Glomerular visceral epithelial cell (primary cell): ENCODE data around the gene GPR62.

Experiments used
- DNase-seq: peaks from one replicate; pipeline ENCODE4 v3.0.0-alpha.2; 2016; ENCODE audit errors: extremely low spot score

The GPR62 gene

DNA sequence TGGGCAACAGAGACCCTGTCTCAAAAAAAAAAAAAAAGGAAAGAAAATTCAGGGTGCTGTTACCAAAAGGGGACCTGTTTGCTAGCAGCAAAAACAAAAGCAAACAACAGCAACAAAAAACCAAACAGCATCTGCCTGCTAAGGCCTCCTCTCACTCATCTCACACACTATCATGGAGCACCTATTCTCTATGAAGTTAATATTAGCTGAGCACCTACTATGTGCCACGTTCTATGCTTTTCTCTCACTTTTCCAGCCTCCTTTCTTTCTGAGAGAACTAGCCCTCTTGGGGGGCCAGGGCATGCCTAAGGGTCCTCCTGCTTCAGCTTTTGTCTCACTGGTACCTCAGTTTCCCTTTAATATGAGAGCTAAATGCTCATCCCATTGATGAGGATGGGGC, 468 bp upstream of the GPR62 start:
- no peak for DNase-seq

DNA sequence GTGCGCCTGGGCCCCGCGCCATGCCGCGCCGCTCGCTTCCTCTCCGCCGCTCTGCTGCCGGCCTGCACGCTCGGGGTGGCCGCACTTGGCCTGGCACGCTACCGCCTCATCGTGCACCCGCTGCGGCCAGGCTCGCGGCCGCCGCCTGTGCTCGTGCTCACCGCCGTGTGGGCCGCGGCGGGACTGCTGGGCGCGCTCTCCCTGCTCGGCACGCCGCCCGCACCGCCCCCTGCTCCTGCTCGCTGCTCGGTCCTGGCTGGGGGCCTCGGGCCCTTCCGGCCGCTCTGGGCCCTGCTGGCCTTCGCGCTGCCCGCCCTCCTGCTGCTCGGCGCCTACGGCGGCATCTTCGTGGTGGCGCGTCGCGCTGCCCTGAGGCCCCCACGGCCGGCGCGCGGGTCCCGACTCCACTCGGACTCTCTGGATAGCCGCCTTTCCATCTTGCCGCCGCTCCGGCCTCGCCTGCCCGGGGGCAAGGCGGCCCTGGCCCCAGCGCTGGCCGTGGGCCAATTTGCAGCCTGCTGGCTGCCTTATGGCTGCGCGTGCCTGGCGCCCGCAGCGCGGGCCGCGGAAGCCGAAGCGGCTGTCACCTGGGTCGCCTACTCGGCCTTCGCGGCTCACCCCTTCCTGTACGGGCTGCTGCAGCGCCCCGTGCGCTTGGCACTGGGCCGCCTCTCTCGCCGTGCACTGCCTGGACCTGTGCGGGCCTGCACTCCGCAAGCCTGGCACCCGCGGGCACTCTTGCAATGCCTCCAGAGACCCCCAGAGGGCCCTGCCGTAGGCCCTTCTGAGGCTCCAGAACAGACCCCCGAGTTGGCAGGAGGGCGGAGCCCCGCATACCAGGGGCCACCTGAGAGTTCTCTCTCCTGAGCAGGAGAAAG, 951 bp downstream of the GPR62 start:
- no peak for DNase-seq

DNA sequence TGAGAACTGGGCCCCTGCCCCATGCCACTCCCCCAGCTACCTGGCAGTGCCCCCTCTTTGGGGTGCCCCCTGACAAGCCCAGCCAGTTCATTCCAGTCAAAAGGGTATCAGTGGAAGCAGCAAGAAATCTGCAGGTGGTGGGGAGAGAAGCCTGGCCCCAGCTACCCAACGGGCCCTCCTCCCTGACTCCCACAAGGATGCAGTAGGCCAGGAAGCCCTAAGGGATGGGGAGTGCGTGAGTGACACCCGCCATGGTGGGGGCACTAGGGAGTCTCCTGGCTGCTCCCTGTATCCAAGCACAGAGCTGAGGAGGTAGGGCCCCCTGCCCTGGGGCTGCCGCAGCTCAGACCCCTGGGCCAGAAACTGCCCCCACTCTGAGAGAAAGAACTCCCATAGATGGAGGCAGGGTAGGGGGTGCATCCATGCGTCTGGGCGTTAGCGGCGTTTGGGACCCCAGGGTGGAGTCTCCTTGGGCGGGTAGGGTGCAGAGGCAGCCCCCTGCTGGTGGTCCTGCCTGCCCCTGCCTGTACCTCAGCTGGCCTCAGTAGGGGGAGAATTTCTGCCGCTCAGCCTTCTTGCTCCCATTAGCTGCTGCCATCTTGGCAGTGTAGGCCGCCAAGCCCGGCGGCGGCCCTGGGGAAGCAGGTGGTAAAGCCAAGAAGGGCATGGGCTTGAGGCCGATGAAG, 2.5 kb downstream of the GPR62 start:
- no peak for DNase-seq

DNA sequence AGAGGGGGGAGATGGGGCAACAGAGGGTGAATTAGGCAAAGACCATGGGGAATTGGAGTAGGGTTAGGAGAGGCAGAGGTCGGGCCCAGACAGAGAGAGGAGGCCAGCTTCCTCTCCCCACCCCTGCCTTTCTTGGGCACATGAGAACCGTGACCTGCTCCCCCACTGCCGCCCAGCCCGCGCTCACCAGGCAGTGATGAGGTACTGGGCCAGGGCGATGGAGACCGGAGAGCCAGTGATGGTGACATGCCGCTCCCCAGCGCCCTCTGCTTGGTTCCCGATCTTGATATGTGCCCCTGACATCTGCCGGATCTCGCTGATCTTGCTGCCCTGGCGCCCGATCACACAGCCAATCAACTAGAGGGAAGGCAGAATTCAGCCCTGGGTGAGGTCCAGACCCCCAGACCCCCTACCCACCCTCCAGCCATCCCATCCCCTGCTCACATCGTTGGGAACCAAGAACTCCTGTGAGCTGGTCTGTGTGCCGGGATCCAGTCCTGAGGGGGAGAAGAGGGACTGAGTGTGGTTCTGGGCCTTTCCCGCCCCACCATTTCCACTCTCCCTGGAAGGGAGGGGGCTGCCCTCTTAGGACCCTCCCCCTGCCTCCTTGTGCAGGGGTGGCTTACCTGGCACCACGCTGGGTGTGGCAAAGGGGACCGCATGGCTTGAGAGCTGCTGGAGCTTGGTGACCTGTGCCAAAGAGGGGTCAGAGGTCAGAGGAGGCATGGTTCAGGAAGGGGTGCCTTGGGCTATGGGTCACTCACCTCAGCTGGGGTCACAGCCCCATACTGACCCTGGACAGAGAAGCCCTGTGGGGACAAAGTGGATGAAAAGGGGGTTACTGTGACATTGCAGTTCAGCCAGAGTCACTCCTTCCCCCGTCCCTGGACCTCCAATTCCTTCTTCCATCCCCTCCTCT, 3.7 kb downstream of the GPR62 start:
- DNase-seq = no peak

DNA sequence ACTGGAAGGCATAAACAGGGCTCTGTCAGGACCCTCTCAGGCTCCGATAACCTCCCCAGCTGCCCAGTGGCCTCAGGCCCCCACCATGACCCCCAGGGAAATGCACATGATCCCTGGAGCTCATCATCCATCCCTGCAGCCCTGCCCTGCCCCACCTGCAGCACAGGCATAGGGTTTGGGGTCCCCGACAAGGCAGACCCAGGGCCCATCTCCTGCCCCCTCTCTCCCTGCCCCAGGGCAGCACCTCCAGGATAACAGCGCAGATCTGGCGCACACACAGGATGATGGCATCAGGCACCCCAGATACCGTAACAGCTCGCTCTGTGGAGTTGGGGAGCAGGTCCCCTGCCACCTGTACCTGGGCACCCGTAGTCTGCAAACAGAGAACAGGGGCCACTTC, 4.5 kb downstream of the GPR62 start:
- no peak for DNase-seq

DNA sequence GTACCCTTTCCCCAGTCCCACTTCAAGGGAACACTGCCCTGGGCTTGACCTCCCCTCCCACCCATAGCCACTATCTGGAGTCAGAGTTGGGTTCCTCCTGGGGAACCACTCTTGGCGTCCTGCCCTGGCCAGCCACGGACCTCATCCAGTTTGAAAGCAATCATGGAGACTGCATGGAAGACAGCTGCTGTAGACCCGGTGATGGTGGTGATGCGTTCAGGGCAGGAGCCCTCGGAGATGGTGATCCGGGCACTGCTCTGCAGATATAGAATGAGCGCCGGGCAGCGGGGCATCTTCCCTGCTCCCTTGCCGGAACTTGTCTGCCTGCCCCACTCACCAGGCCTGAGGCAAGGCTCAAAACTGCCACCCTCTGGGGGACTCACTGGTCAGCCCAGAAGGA, 5.2 kb downstream of the GPR62 start:
- DNase-seq = no peak

DNA sequence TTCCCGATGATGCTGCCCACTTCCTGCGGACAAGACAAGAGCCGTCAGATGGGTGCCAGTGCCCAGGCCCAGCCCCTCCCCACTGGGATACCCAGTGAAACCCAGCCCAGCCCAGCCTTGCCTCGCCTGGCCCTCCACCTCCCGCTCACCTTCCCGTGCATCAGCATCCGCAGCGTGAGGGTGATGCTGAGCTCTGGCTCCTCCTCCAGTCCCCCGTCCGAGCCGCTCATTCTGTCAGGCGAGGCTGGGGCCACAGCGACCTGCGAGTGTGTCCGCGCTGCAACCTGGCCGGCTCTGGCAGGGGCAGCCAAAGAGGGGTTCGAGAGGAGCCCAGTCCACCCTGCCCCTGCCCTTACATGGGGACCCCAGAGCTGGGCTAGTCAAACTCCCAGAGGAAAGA, 5.8 kb downstream of the GPR62 start:
- no peak for DNase-seq

DNA sequence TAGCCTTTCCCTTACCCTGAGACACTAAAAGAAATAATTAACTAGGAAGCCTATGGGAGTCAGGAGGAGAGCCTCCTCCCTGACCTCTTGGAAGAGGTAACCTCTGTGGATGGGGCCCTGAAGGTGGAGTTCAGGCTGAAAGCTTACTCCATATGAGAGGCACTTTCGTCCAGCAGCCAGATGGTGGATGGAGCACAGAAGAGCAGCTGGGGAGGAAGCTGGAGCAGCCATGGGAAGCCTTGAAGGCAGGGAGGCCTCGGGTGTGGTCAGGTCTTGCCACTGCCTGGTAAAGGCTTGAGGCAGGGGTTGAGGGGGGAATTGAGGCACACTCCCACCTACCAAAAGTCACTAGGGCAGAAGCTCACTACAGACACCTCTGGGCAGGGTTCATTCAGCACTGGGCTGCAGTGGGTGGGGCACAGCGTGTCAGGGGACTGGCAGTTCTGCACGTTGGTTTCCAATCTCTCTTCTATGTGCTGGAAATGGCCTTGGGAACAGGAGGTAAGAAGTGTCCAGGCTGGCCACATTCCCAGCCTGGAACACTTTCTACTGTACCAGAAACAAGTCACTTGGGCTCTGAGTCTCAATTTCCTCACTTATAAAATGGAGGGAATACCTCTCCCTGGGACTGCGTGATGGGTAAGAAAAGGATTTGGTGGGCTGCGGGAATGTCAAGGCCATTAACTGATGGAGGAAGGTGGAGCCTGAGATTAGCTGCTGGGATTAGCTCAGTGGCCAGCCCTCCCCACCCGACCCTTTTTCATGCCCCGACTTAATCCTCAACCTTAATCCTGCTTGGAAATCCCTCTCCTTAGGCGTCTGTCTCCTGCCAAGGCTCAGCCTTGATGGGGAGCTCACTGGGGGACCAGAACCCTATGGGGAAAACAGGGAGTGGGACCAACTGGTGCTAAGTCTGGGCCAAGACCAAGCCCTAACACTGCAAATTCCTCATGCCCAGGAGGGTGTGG, 6.7 kb downstream of the GPR62 start:
- DNase-seq = no peak

DNA sequence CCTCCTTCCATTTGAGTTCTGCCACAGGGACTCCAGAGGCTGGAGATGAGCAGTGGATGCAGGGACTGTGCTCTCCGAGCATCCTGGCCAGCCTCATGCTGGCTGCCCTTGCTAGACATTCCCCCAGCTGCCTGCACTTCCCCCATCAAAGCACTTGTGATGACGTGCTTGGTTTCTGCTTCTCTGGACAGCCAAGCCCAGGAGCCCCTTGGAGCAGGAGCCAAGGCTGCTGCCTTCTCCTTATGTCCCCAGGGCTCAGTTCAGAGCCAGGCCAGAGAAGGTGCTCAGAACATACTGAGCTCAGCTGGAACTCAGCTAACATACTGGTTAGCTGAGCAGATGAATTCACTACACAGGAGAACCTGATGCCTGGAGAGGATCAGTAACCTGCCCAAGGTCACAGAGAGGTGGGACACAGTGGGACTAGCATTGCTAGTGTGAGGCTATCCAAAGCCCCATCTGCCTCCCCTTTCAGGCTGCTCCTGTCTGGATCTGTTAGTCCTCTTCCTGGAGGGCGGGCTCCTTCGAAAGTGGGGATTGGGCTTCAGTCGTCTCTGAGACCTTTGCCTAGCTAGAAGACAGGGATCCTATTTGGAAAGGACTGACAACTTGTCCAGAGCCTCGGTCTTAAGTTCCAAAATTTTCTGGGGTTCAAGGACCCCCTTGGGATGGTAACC, 7.8 kb downstream of the GPR62 start:
- DNase-seq = no peak

DNA sequence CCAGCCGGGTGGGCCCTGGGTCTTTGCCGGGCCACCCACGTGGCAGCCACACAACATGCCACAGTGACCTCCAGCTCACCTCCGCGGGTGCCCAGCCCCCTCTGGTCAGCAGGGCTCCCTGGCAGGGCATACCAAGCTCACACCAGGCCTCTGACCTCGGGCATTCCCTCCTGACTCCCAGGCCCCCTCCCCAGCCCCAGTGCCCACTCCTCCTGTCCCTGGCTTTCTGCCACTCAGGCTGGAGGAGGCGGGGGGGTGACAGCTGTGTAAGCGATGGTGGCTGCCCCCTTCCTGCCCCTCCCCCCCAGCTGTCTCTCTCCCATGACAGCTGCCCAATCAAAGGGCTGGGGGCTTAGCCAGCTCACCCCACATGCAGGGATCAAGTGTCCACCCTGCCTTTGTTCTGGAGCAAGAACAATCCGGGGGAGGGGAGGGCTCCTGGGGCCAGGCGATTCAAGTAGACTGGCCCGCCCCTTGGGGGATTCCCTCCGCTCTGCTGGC, 8.8 kb downstream of the GPR62 start:
- DNase-seq = no peak

DNA sequence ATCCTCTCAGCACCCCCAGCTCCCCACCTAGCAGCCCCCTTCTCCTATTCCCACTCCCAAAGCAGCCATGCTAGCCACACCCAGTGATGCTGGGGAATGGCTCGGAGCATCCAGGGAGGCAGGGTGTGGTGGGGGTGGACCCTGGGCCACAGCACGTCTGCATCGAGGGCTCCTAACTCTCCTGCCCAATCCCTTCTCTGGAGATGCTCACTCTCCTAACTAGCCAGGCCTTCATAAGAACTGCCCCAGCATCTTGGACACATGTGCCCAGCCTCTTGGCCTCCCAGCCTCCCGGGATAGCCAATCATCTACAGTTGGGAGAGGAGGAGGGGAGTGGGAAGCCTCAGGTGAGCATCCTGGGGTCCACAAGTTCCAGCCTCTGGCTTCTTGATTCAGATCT, 9.3 kb downstream of the GPR62 start:
- DNase-seq = no peak

DNA sequence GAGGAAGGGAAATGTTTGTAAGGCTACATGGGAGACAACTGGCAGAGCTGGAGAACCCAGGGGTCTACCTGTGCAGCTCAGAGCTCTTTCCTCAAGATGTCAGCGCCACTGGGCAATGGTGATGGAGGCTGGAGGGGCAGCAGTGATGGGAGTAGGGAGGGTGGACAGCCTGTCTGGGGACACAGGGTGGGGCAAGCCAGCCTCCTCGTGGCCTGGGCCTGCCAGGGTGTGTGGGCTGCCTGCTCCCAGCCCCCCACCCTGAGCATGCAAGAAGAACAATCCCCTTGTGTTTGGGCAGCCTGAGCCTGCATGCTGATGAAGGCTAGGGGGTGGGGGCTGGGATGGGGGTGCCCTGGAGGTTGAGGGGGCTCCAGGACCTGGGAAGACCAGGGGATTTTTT, 10.8 kb downstream of the GPR62 start:
- no peak for DNase-seq

DNA sequence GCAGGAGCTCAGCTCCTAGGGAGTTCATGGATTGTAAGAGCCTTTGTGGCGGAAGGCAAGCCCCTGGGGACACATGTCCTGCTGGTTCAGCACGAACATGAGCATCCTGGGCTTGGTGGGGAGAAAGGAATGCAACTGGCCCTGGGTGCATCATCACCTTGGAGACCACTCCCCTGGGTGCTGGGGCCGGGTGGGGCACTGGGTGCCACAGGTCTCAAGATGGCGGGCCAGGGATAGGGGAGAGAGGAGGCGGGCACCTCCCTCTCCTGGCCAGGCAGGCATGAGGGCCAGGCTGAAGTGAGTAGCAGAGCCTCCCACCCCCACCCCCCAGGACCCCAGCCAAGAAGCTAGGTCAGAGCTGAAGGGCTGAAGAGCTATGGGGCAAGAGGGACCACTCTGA, 11.3 kb downstream of the GPR62 start:
- no peak for DNase-seq

DNA sequence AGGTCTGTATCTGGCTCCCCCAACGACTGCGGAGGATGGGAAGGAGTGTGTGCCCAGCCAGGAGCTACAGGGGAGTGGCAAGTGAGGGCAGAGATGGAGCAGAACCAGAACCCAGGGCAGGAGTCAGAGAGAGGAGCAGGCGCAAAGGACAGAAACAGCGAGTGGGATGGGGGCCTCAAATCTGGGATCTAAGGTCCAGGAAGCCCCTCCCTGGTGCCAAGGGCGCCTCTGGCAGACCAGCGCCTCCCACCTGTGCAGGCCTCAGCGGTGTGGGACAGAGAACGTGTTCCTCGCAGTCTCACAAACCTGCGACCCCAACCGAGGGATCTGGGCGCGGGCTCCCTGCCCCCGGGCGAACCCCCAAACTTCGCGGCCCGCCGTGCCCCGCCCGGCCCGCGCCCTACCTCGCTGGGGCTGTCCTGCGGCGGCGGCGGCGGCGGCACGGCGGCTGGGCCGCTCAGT, 11.8 kb downstream of the GPR62 start:
- no peak for DNase-seq

DNA sequence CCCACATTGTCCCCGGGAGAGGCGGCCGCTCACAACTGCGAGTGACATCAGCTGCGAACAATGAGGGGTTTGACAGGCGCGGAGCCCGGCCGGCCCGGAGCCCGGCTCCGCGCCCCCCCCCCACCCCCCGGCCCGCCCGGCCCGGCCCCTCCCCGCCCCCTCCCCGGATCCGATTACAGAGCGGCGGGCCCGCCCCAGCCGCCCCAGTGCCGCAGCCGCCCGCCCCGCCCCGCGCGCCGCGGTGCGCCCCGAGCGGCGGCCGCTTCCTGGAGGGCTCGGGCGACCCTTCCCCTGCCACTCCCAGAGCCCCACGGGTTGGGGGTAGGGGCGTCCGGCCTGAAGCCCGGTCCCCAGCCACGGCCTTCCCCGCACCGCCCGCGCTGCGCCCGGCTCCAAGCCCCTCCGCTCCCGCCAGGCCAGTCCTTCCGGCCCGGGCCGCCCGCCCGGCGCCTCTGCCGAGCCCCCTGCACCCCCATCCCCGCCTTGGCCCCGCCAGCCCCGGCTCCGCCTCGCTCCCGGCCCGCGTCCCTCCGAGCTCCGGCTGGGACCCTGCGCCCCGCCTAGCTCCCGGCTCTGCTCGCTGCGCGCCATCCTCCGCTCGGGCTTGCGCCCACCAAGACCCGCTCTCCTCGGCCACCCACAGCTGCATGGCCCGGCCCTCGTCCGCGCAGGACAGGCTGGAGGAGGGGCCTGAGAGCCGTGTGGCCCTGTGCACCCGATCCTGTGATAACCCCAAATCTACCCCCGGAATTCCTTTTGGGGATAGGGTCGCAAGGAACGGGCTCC, 12.4 kb downstream of the GPR62 start, which contains the start of gene PCBP4:
Gene PCBP4, minus strand, starts transcription at position 71 of the 786 bp plus-strand sequence. CDS start 6,214 bp downstream, outside the sequence.
- DNase-seq = peak; percentile 61

DNA sequence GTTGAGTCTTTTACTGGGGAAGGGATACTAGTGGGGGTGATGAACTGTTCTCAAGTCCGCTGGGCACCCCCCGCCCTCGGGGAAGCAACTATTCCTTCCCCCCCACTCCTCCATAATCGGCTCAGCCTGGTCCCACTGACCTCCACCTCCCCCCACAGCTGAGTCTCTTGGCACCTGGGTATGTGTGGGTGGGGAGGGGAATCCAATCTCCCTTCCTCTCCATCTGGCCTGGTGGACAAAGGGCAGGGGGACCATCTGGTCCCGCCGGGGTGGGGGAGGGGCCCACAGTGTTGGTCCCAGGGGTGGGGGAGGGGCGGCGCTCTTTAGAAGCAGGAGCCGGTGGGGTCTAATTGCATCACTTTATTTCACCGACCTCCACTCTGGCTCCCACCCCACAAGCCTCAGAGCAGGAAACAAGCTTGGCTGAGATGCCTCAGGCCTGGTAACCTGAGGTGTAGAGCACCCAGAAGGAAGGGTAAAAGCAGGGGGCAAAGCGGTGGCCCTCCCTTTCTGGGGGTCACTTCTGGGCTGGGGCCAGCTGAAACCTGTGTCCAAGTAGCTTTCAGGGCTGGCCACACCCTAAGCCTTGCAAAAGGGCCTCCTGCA, 13.1 kb downstream of the GPR62 start:
- peak; percentile 33 for DNase-seq

DNA sequence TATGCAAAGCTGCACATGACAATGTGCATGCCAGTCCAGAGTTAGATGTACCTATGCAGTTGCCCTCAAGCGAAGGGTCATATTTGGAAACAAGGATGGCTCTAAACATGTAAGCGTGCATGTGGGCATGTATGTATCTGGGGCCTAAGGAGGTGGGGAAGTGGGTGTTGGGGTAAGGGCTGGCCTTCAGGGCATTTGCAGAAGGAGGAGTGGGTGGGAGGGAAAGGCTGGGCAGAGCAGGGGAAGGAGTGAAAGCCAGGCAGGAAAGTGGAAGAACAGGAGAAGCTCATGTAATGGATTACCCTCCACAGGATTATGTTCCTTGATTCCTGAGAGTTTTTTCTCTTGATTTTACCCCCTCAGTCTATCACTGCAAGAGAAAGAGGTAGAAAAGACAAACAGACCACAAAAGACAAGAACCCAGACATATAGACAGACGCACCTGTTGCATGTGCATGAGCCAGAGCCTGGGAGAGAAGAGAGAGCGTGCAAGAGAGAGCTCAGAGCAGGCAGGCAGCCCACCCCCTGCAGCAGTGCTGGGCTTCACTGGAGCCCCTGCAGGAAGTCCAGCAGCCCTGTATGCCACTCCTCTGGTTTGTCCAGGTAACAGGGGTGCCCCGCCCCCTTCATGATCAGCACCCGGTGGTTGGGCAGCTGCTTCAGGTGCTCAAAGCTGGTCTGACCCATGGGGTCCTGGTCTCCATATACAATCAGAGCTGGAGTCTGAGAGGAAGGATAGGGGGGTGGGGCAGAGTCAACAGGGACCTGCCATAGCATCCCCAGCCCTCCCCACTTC, 13.9 kb downstream of the GPR62 start:
- no peak for DNase-seq

DNA sequence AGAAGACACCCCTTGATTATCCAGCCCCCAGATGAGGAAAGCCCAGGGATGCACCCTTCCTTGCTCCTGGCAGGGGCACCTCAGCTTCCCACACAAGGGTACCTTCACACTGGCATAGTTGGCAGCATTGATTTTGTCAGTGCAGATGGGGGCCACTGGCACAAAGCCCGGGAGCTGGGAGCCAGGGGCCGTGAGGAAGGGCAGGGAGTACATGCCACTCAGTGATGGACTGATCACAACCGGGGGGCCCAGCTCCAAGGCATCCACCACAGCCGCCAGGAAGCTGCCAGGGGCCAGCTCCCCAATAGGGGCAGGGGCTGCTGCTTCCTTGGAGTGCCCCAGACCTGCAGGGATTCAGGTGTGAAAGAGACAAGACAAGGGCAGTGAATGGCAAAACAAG, 14.7 kb downstream of the GPR62 start:
- DNase-seq = no peak
